Activated T-cell treated with anti-CD3 and anti-CD28 coated beads, Interleukin-2, amount 50 U/mL, for 72 hours (primary cell): ENCODE results near the gene FAM13A. TPM values are rescaled to one million over a fixed set of nuclear protein-coding genes. Genes with fewer than 3 reads are reported as not detected.

ENCODE experiments used
- ATAC-seq, 2 donors: fragments of 150-1000 bp; cut with Tn5 transposase; replicated peaks in 1 of 2; 2 replicates each; pipeline ENCODE4 v1.10.0; 2021; ENCODE audit warnings: moderate library complexity in 2 of 2, mild to moderate bottlenecking in 1 of 2
- DNase-seq, 2 donors: peaks; one replicate each; pipeline ENCODE4 v3.0.0; 2021 to 2022; ENCODE audit warnings: mixed read lengths in 1 of 2
- H3K27ac Mint-ChIP-seq: one replicate; pipeline ENCODE4 v1.8.0; 2022; ENCODE audit warnings: mild to moderate bottlenecking, moderate library complexity, mixed read lengths
- H3K27me3 Mint-ChIP-seq: one replicate; pipeline ENCODE4 v1.8.0; 2022; ENCODE audit warnings: low read depth, mixed read lengths
- H3K36me3 Mint-ChIP-seq, 2 donors: one replicate each; pipeline ENCODE4 v1.8.0; 2022; ENCODE audit warnings: mixed read lengths in 2 of 2, mild to moderate bottlenecking in 1 of 2; ENCODE audit not compliant: insufficient read depth in 2 of 2
- H3K4me1 Mint-ChIP-seq: one replicate; pipeline ENCODE4 v1.8.0; 2022; ENCODE audit warnings: low read depth, mixed read lengths
- H3K4me3 Mint-ChIP-seq, 2 donors: one replicate each; pipeline ENCODE4 v1.8.0; 2022; ENCODE audit warnings: mild to moderate bottlenecking in 2 of 2, mixed read lengths in 2 of 2, moderate library complexity in 2 of 2
- H3K9me3 Mint-ChIP-seq, 2 donors: one replicate each; pipeline ENCODE4 v1.8.0; 2022; ENCODE audit warnings: mixed read lengths in 2 of 2
- total RNA-seq, 2 donors: library from RNA; stranded (reverse); gene quantifications; one replicate each; pipeline ENCODE4 v1.2.3, GENCODE V29; 2022

Gene FAM13A
- total RNA-seq, 2 donors from 2014 or later: 4.4 to 5.9 TPM

- Mint-ChIP-seq H3K27ac (no peak overlapping the region), H3K36me3 (no peaks in the 10 kb centered on the region), H3K9me3 (no peaks in the 10 kb centered on the region), H3K4me3 (no peak overlapping the region), H3K27me3 (no peaks in the 10 kb centered on the region), H3K4me1 (peaks cover 12% of the 10 kb centered on the region)
- ATAC-seq (no peak), DNase-seq (no peak)
Observed at GRCh38 chr4:88812420-88812819, 244.6 kb downstream of the FAM13A start.

DNA sequence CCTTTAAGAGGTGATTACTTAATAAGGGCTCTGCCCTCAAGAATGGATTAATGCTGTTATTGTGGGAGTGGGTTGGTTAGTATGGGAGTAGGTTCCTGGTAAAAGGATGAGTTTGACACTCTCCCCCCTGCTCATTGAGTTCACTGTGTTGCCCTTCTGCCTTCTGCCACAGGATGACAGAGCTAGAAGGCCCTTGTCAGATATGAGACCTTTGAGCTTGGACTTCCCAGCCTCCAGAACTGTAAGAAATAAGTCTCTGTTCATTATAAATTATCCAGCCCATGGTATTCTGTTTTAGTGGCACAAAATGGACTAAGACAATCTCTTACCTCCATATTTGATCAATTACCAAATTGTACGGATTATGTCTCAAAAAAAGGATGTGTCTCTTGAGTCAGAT is 245.1 kb downstream of the FAM13A start:
- Mint-ChIP-seq H3K9me3 (no peaks in the 10 kb centered on the region), H3K27ac (no peak overlapping the region), H3K27me3 (no peaks in the 10 kb centered on the region), H3K4me1 (peaks cover 12% of the 10 kb centered on the region), H3K4me3 (no peak overlapping the region), H3K36me3 (no peaks in the 10 kb centered on the region)
- ATAC-seq (no peak), DNase-seq (no peak)

GRCh38 chr4:88810325-88810724 is 246.7 kb downstream of the FAM13A start:
- ATAC-seq: no peak
- no peaks in the 10 kb centered on the region for H3K36me3 Mint-ChIP-seq
- H3K4me3 Mint-ChIP-seq: no peak overlapping the region
- H3K4me1 Mint-ChIP-seq: peaks cover 11% of the 10 kb centered on the region
- H3K27me3 Mint-ChIP-seq: no peaks in the 10 kb centered on the region
- no peak for DNase-seq
- no peak overlapping the region for H3K27ac Mint-ChIP-seq
- no peaks in the 10 kb centered on the region for H3K9me3 Mint-ChIP-seq

DNA sequence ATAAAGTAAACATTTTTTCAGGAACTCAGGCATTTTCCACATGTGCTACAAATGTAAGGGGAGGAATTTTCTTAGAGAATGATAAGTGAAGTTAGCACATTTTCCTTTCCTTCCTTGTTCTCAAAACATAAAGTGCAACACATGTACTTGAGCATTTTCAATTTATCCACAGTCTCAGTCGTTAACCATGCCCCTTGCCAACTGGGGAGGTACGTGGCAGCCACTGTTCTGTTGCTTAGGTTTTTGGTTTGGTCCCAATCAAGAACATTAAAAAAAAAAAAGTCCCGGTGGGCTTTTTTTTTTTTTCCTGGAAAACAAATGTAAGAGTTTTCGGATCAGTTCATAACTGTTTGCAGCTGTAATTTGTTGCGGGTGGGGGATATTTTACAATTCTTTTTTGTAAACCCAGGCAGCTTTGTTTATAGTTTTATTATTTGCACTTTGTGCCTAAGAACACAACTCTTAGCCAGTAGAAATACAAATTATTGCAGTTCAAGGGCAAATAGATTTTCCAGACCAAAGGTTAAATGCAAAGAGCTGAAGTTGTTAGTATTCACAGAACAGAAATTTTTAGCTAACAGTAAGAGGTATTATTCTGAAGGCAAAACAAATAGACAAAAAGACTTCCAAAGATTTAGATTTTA is 247.3 kb downstream of the FAM13A start:
- no peaks in the 10 kb centered on the region for H3K27me3 Mint-ChIP-seq
- H3K27ac Mint-ChIP-seq: no peak overlapping the region
- H3K36me3 Mint-ChIP-seq: no peaks in the 10 kb centered on the region
- DNase-seq: no peak
- no peak overlapping the region for H3K4me3 Mint-ChIP-seq
- ATAC-seq: no peak
- H3K9me3 Mint-ChIP-seq: no peaks in the 10 kb centered on the region
- H3K4me1 Mint-ChIP-seq: peaks cover 10% of the 10 kb centered on the region

DNA sequence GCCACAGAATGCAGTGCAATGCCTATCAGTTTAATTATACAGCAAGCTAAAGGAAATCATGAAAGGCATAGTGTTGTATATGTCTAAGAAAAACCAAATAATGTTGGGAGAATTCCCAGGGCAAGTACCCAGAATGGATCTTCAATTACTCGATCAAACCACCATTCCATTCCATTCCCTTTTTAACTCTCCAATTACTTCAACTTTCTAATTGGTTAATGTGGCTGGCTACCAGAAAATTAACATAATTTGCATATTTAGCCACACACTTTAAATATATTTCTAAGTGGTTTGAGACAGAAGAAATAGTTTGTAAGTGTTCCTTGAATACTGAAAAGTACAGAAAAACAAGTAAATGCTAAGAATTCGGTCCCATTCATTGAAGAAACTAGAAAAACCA is 247.9 kb downstream of the FAM13A start:
- H3K27ac Mint-ChIP-seq: no peak overlapping the region
- H3K9me3 Mint-ChIP-seq: no peaks in the 10 kb centered on the region
- ATAC-seq: no peak
- no peaks in the 10 kb centered on the region for H3K36me3 Mint-ChIP-seq
- H3K4me1 Mint-ChIP-seq: peaks cover 13% of the 10 kb centered on the region
- H3K27me3 Mint-ChIP-seq: no peaks in the 10 kb centered on the region
- DNase-seq: no peak
- H3K4me3 Mint-ChIP-seq: no peak overlapping the region

DNA sequence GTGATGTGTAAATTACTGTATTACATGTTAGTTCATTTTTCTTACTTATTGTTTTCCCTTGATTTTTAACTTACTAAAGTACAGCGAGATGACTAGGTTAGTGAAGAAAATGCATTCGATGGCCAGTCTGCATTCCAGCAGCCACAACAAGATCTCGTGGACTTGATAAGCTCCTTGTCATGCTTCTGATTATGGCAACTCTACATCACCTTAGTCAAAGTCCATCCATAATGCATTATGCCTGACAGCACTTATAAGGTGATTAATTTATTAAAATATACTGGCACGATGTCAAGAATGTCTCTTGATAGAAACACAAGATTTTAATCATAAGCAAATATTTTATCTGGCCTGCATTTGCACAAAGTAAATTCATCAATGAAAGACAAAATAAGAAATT is 249.5 kb downstream of the FAM13A start:
- Mint-ChIP-seq H3K4me1 (peaks cover 27% of the 10 kb centered on the region), H3K27ac (no peak overlapping the region), H3K27me3 (peaks cover 5% of the 10 kb centered on the region), H3K4me3 (no peak overlapping the region), H3K9me3 (no peaks in the 10 kb centered on the region), H3K36me3 (no peaks in the 10 kb centered on the region)
- DNase-seq (no peak), ATAC-seq (no peak)

- Mint-ChIP-seq H3K4me1 (peaks cover 40% of the 10 kb centered on the region), H3K9me3 (no peaks in the 10 kb centered on the region), H3K27me3 (peaks cover 5% of the 10 kb centered on the region), H3K4me3 (peak overlapping the region; percentile 25 to 37), H3K36me3 (no peaks in the 10 kb centered on the region), H3K27ac (peak overlapping the region; percentile 20)
- DNase-seq (no peak), ATAC-seq (peak; percentile 80 to 83)
Observed at GRCh38 chr4:88804234-88804633, 252.8 kb downstream of the FAM13A start.

GRCh38 chr4:88803600-88804096 is 253.3 kb downstream of the FAM13A start:
- peaks cover 7% of the 10 kb centered on the region for H3K27me3 Mint-ChIP-seq
- peaks cover 40% of the 10 kb centered on the region for H3K4me1 Mint-ChIP-seq
- H3K36me3 Mint-ChIP-seq: no peaks in the 10 kb centered on the region
- DNase-seq (peak; percentile 51 to 55), ATAC-seq (peak; percentile 77)
- H3K9me3 Mint-ChIP-seq: no peaks in the 10 kb centered on the region
- peak overlapping the region in 1 of 2 donors; percentile 37 for H3K4me3 Mint-ChIP-seq
- H3K27ac Mint-ChIP-seq: peak overlapping the region; percentile 38

GRCh38 chr4:88802585-88803286 is 254.2 kb downstream of the FAM13A start:
- peak in 1 of 2 donors; percentile 8 for ATAC-seq
- Mint-ChIP-seq H3K27me3 (peaks cover 13% of the 10 kb centered on the region), H3K36me3 (peaks cover 0 to under 1% of the 10 kb centered on the region in 2 donors), H3K4me1 (peaks cover 40% of the 10 kb centered on the region), H3K27ac (no peak overlapping the region), H3K9me3 (no peaks in the 10 kb centered on the region), H3K4me3 (no peak overlapping the region)
- DNase-seq: no peak

DNA sequence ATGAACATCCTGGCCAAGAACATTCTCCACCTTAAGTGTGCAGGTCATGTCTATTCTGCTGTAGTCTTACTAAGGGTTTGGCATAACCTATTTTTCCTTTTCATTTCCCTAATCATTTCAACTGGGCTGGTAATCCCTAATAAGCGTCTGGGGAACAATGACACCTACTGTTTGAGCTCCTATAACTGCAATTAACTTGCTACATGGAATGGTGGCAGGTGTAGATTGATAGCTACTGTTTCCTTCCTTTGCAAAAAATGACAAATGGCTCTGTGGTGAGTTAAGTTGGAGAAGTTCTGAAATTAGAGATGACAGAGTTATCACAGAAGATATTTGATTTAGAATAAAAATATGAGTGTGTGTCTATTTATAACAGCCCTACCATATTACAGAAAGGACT is 254.8 kb downstream of the FAM13A start:
- Mint-ChIP-seq H3K4me1 (peaks cover 40% of the 10 kb centered on the region), H3K4me3 (no peak overlapping the region), H3K9me3 (no peaks in the 10 kb centered on the region), H3K27me3 (peaks cover 13% of the 10 kb centered on the region), H3K27ac (no peak overlapping the region), H3K36me3 (peaks cover 2 to 4% of the 10 kb centered on the region in 2 donors)
- no peak for DNase-seq
- ATAC-seq: no peak

- peaks cover 4 to 10% of the 10 kb centered on the region in 2 donors for H3K36me3 Mint-ChIP-seq
- DNase-seq (no peak), ATAC-seq (peak; percentile 20 to 35)
- no peaks in the 10 kb centered on the region for H3K9me3 Mint-ChIP-seq
- no peak overlapping the region for H3K27ac Mint-ChIP-seq
- H3K4me3 Mint-ChIP-seq: no peak overlapping the region
- H3K4me1 Mint-ChIP-seq: peaks cover 37% of the 10 kb centered on the region
- peaks cover 13% of the 10 kb centered on the region for H3K27me3 Mint-ChIP-seq
Observed at GRCh38 chr4:88799900-88800299, 257.1 kb downstream of the FAM13A start.

DNA sequence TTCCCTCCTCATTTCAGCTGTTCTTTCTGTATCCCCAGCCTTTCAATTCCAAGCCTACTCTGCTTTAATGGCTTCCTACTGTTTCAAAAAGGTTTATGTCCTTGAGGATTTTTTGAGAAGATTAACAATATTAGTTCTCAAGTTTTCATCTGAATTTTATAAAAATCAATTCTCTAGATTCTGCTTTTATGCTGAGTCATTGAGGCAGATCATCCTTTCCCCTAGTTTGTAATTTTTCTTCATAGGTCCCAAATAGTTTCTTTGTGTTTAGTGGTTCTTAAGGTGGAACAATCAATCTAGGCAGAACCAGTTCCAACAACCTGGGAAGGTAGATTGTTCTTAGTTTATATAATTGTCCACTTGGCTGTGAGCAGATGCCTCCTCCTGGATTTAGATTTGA is 259.3 kb downstream of the FAM13A start:
- H3K4me1 Mint-ChIP-seq: peaks cover 28% of the 10 kb centered on the region
- H3K27ac Mint-ChIP-seq: no peak overlapping the region
- H3K36me3 Mint-ChIP-seq: peaks cover 4 to 10% of the 10 kb centered on the region in 2 donors
- peaks cover 10% of the 10 kb centered on the region for H3K27me3 Mint-ChIP-seq
- no peak overlapping the region for H3K4me3 Mint-ChIP-seq
- H3K9me3 Mint-ChIP-seq: no peaks in the 10 kb centered on the region
- DNase-seq: no peak
- no peak for ATAC-seq

- no peak overlapping the region for H3K4me3 Mint-ChIP-seq
- H3K36me3 Mint-ChIP-seq: peaks cover 4 to 10% of the 10 kb centered on the region in 2 donors
- H3K27ac Mint-ChIP-seq: no peak overlapping the region
- H3K9me3 Mint-ChIP-seq: no peaks in the 10 kb centered on the region
- ATAC-seq (no peak), DNase-seq (no peak)
- peaks cover 7% of the 10 kb centered on the region for H3K27me3 Mint-ChIP-seq
- H3K4me1 Mint-ChIP-seq: peaks cover 30% of the 10 kb centered on the region
Observed at GRCh38 chr4:88796545-88796944, 260.4 kb downstream of the FAM13A start.
